ENCODE measurements around the gene TCAIM. TPM values are rescaled to one million over a fixed set of nuclear protein-coding genes. Genes with fewer than 3 reads are reported as not detected.

The TCAIM gene
- total RNA-seq, 4 donors from 2014 or later, result 15.6 to 25.0 (median 22.6) TPM

GRCh38 chr3:44301746-44302145 lies 36.8 kb upstream of the TCAIM start:
- Histone ChIP-seq H3K4me1 (no peaks in the 10 kb centered on the region), H3K4me3 (no peak overlapping the region), H3K27me3 (peaks cover 0 to 4% (median 0%) of the 10 kb centered on the region in 4 donors), H3K9me3 (no peaks in the 10 kb centered on the region), H3K36me3 (no peaks in the 10 kb centered on the region), H3K27ac (no peak overlapping the region)
- intact Hi-C loops (cut with DNase I), result no loop called here
- TF ChIP-seq POLR2A (IDR thresholded peaks at IDR 0.05) (no peak), CTCF (IDR thresholded peaks at IDR 0.05) (no peak)
- DNase-seq, result no peak
- 73% methylated on average over 3 of the region's 3 CpGs for WGBS, 2 donors

- TF ChIP-seq CTCF (IDR thresholded peaks at IDR 0.05) (no peak), POLR2A (IDR thresholded peaks at IDR 0.05) (no peak)
- no peaks in the 10 kb centered on the region for H3K4me1 ChIP-seq
- intact Hi-C loops (cut with DNase I), result no loop called here
- peaks cover 0 to 7% (median 0%) of the 10 kb centered on the region in 4 donors for H3K27me3 ChIP-seq
- DNase-seq, result no peak
- no peaks in the 10 kb centered on the region for H3K9me3 ChIP-seq
- H3K36me3 ChIP-seq, result no peaks in the 10 kb centered on the region
- no peak overlapping the region for H3K27ac ChIP-seq
- H3K4me3 ChIP-seq, result no peak overlapping the region
Observed at GRCh38 chr3:44309500-44309899, 29.1 kb upstream of the TCAIM start.

- no peak for TF ChIP-seq POLR2A (IDR thresholded peaks at IDR 0.05)
- TF ChIP-seq CTCF (IDR thresholded peaks at IDR 0.05), result no peak
- no peak for DNase-seq
- Histone ChIP-seq H3K27ac (no peak overlapping the region), H3K4me3 (no peak overlapping the region), H3K36me3 (no peaks in the 10 kb centered on the region), H3K27me3 (peaks cover 0 to 15% (median 0%) of the 10 kb centered on the region in 4 donors), H3K9me3 (no peaks in the 10 kb centered on the region), H3K4me1 (no peaks in the 10 kb centered on the region)
- 42 to 54% methylated on average over 8 of the region's 8 CpGs for WGBS, 2 donors
- intact Hi-C loops (cut with DNase I), result no loop called here
Observed at GRCh38 chr3:44318891-44319311, 19.7 kb upstream of the TCAIM start.

- no peak overlapping the region for H3K27ac ChIP-seq
- DNase-seq, result no peak
- H3K27me3 ChIP-seq, result peaks cover 0 to 15% (median 0%) of the 10 kb centered on the region in 4 donors
- TF ChIP-seq POLR2A (IDR thresholded peaks at IDR 0.05) (no peak), CTCF (IDR thresholded peaks at IDR 0.05) (no peak)
- H3K36me3 ChIP-seq, result no peaks in the 10 kb centered on the region
- intact Hi-C loops (cut with DNase I), result loop anchor here (10.0 kb wide), 1 partner anchor 203 kb away; no protein-coding TSS in a partner anchor
- 41 to 45% methylated on average over 3 of the region's 3 CpGs for WGBS, 2 donors
- H3K4me3 ChIP-seq, result no peak overlapping the region
- no peaks in the 10 kb centered on the region for H3K9me3 ChIP-seq
- H3K4me1 ChIP-seq, result no peaks in the 10 kb centered on the region
Observed at GRCh38 chr3:44321335-44321734, 17.2 kb upstream of the TCAIM start.

- peaks cover 0 to 11% (median 0%) of the 10 kb centered on the region in 4 donors for H3K27me3 ChIP-seq
- no peak for DNase-seq
- H3K4me1 ChIP-seq, result no peaks in the 10 kb centered on the region
- no peaks in the 10 kb centered on the region for H3K36me3 ChIP-seq
- no peak overlapping the region for H3K27ac ChIP-seq
- TF ChIP-seq CTCF (IDR thresholded peaks at IDR 0.05) (peak; percentile 58 to 85 (median 76)), POLR2A (IDR thresholded peaks at IDR 0.05) (no peak)
- no peak overlapping the region for H3K4me3 ChIP-seq
- no peaks in the 10 kb centered on the region for H3K9me3 ChIP-seq
- intact Hi-C loops (cut with DNase I), result loop anchor here (10.0 kb wide), 1 partner anchor 201 kb away; no protein-coding TSS in a partner anchor
- 2 to 5% methylated on average over 4 of the region's 4 CpGs for WGBS, 2 donors
Observed at GRCh38 chr3:44323341-44323955, 15.1 kb upstream of the TCAIM start.
